GM21786 (cell line): Measurements from ENCODE around the gene FBXL16.
A peak's percentile ranks its signal among the peaks of the same experiment; 100 is the strongest.
"Not testable (repeated sequence)": the region's sequence is repeated elsewhere in the genome, so short reads cannot be mapped to it uniquely, and the experiment has no call there.

Experiments used
- ATAC-seq: cut with Tn5 transposase; IDR thresholded peaks from one replicate; pipeline ENCODE4 v1.9.1; 2021; ENCODE audit not compliant: unreplicated experiment

Gene FBXL16, protein sequence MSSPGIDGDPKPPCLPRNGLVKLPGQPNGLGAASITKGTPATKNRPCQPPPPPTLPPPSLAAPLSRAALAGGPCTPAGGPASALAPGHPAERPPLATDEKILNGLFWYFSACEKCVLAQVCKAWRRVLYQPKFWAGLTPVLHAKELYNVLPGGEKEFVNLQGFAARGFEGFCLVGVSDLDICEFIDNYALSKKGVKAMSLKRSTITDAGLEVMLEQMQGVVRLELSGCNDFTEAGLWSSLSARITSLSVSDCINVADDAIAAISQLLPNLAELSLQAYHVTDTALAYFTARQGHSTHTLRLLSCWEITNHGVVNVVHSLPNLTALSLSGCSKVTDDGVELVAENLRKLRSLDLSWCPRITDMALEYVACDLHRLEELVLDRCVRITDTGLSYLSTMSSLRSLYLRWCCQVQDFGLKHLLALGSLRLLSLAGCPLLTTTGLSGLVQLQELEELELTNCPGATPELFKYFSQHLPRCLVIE

GRCh38 chr16:705431-706188 is at the start of gene FBXL16:
FBXL16 (minus strand) TSS chr16:705801; CDS start chr16:697405, 8,396 bp downstream.
- ATAC-seq = no peak

GRCh38 chr16:754656-755055 is 49.1 kb upstream of the FBXL16 start:
- no peak for ATAC-seq

GRCh38 chr16:754121-754607 is 48.6 kb upstream of the FBXL16 start:
- ATAC-seq = not testable (repeated sequence)

GRCh38 chr16:752007-752312 is 46.4 kb upstream of the FBXL16 start:
- no peak for ATAC-seq

DNA sequence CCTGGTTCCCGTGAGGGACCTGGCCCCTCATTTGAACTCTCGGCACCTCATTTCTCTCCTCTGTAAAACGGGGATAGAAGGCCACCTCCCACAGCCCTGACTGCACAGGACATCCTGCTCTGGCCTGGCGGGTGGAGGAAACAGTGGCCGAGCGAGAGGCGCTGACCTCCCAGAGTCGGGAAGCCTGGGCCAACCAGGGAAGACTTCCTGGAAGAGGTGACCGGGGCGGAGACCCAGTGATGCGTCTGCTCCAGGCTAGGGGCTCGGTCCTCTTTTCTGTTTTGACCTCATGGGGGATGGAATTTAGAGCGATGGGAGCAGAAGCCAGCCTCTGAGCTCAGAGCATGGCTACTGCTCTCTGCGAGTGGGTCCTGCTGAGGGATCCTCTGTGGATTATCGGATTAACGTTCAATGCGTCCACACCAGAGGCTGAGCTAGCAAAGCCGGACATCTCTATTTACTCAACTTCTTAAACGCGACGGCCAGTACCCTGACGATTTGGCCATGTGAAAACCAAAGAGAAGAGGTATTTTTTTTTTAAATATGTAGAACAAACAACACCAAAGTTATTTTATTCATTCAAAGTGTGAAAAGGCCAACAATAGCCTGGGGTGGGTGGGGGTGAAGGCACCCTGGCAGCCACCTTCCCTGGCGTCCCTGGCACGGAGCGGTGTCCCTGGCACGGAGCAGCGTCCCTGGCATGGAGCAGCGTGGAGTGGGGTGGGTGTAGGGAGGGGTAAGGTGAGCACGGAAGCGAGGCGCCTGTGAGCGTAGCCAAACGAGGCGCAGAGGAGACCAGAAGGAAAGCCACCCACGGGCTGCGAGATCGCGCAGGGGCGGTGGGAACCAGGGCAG is 45.8 kb upstream of the FBXL16 start:
- ATAC-seq = no peak

DNA sequence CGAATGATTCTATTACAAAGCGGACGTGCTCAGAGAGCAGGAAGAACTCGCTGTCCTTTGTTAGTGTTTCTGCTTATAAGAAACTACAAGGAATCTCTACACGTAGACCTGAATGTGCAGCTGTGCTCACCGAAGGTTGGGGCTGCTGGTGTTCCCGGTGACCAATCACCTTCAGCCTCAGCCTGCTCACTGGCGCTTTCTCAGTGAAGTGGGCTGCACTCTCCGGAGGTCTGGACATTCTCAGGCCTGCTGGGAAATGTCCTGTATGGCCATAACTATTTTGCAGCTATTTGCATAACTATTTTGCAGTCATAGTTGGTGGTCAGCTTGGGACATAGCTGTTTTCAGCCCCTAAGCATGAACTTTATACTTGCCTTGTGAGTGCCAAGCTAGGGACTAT is 44.9 kb upstream of the FBXL16 start:
- no peak for ATAC-seq

DNA sequence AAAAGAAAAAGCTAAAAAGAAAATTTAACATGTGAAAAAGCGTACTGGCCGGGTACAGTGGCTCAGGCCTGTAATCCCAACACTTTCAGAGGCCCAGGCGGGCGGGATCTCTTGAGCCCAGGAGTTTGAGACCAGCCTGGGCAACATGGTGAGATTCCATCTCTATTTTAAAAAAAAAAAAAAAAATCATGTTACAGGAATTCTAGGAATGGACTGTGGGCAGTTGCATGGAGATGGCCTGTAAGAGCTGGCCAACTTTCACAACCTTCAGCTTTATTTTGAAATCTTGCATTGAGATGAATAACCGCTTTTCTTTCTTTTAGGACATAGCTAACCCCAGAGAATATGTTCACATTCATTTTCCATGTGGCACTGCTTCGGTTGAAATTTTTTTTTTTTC is 43.4 kb upstream of the FBXL16 start:
- no peak for ATAC-seq

GRCh38 chr16:747978-748746 is 42.6 kb upstream of the FBXL16 start:
- no peak for ATAC-seq

- no peak for ATAC-seq
These were observed 41.0 kb upstream of the FBXL16 start for GRCh38 chr16:746637-747036.

- no peak for ATAC-seq
These were observed 40.1 kb upstream of the FBXL16 start for GRCh38 chr16:745739-746138.

DNA sequence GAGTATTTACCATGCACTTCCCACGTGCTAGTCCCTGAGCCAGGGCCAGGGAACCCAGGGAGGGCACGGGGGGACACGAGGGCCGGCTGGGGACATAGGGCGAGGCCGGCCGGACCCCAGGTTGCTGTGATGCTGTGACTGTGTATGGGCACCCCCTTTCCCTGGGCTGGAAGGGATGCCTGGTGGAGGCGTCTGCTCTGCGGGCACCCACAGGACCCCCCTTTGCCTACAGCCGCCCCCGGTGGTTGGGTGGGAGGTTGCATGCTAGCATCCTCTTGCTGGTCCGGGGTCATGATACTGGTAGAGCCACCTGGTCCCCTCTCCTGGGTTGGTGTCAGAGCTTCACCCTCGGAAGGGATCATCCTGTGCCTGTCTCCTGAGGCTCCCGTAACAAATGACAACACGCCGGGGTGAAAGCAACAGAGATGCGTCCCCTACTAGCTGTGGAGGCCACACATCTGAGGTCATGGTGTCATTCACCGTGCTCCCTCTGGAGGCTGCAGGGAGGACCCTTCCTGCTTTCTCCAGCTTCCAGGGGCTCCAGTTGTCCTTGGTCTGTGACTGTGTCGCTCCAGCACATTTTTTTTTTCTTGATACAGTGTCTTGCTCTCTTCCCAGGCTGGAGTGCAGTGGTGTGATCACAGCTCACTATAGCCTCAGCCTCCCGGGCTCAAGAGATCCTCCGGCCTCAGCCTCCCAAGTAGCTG is 38.3 kb upstream of the FBXL16 start:
- ATAC-seq = no peak

GRCh38 chr16:742894-743293 is 37.3 kb upstream of the FBXL16 start:
- ATAC-seq = not testable (repeated sequence)

DNA sequence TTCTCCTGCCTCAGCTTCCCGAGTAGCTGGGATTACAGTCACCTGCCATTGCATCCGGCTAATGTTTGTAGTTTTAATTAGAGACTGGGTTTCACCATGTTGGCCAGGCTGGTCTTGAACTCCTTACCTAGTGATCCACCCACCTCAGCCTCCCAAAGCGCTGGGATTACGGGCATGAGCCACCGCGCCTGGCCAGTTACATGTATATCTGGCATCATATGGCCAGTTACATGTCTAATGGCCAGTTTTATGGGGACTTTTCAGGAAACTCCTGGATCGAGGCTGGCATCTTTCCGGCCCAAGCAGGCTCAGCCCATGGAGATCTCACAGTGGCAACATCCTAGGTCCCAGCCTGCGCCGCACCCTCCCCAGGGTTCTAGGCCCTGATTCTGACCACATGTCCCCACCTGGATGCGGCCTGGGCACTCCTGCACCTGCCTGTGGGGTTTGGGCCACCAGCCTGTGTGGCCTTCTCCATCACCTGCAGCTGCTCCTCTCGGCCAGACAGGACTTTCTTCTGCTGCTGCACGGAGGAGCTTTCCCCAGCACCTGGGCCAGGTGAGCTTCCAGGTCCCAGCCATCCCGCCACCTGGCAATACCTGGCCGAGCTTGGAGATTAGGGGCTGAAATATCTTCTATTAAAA is 36.5 kb upstream of the FBXL16 start:
- ATAC-seq = no peak

GRCh38 chr16:740764-741505 is 35.3 kb upstream of the FBXL16 start, which contains the start of gene CIAO3:
CIAO3 (minus strand) TSS chr16:740997; CDS start chr16:740985, 12 bp downstream.
- peak; percentile 54 for ATAC-seq

DNA sequence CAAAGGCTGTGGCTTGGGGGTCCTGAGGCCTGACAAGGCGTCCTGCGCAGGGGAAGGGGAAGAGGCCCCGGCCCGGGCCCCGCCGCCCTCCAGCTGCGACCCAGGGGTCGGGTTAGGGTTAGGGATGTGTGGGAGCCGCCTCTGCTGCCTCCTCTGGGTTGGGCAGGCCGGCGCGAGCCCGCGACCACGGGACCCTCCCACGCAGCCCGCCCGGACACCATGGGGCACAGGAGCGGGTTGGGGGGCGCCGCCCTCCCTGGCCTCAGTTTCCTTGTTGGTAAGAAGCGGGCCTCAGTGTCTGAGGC is 34.8 kb upstream of the FBXL16 start:
- no peak for ATAC-seq

GRCh38 chr16:739560-740458 is 34.2 kb upstream of the FBXL16 start:
- ATAC-seq = no peak

DNA sequence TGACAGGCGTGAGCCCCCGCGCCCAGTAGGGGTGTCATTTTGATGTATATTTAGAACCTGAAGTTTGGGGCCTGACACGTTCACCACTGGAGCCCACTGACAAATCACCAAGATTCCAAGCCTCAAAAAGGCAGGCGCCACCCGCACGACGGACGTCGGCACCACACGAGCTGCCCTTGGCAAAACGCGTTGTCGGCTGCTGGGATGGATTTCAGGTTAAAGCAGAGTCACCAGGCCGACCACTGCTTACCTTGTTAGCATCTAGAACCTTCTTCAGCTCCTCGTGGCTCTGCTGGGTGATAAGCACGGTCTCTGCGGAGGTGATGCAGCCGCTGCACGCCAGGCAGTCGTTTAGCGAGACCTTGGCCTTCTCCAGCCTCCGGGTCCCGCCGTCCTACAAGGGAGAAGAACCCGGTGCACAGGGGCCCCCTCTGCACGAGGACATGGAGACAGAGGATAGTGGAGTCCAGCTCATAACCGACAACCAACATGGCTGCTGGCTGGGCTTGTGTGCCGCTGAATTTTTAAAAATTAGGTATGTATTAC is 31.4 kb upstream of the FBXL16 start:
- ATAC-seq = no peak
